Measurements from ENCODE around the gene IP6K3.

Gene IP6K3

DNA sequence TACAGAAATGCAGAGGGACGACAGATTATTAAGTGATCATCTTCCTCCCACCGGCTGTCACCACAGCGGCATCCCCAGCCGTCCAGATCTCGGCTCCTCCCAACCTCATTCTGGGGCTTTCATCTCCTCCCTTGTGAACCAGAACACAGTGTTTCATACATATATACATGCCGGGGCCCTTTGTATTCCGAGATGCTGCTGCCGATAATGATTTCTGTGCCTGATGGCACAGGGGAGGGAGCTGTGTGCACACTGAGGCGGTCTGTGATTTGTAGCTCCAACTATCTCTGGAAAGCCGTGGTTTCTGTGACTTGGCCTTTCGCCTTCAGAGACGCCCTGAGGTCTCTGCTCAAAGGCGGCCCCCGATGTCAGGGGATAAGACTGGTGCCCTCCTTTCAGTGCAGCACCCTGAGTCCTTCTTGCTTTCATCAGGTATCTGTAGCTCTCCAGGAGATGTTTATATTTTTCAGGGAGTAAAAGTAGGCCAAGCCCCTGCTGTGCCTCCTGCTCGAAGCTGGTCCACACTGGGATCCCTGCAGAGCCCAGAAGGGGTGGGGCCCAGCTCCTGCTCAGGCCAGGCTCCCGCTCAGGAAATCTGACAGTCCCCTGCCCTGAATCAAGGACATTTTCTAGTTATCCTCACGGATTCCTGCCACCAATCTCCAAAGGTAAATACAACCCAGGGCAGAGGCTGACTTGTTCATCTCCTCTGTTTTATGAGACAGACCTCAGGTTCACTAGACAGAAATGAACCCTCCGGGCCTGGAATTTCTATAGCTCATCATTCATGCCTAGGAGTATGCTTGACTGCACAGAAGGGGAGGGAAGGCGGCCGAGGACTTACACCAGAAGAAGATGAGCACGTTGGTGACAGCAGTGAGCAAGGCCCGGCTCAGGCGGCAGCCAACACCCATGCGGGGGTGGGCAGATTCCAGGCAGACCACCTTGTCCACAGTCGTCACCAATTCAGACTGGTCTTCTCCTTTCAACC lies 31.0 kb upstream of the IP6K3 start:
- TF ChIP-seq CTCF (IDR thresholded peaks at IDR 0.05; ENCODE audit: low read depth, low read length), result no peak
- no peak overlapping the region for H3K4me3 ChIP-seq (ENCODE audit: low read depth, low read length)

- no peak for TF ChIP-seq CTCF (IDR thresholded peaks at IDR 0.05; ENCODE audit: low read depth, low read length)
- no peak overlapping the region for H3K4me3 ChIP-seq (ENCODE audit: low read depth, low read length)
These were observed 30.1 kb upstream of the IP6K3 start for GRCh38 chr6:33776764-33777163.

DNA sequence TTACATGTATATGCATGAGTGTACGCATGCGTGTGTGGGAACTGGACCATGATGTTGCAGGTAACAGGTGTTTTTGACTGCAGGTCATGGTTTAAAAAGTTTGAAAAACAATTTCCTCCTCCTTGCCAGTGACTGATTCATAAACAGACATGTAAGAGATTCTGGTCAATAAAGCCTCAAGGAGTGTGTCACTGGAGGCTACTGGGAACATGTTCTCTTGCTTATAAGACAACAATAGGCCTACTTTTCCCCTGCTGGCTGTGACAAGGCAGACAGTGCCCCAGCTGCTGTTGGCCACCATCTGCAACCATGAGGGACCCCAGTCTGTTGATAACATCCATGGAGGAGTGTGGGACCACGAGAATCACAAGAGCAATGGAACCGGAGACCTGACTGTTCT lies 29.5 kb upstream of the IP6K3 start:
- no peak for TF ChIP-seq CTCF (IDR thresholded peaks at IDR 0.05; ENCODE audit: low read depth, low read length)
- H3K4me3 ChIP-seq (ENCODE audit: low read depth, low read length), result no peak overlapping the region

- no peak for TF ChIP-seq CTCF (IDR thresholded peaks at IDR 0.05; ENCODE audit: low read depth, low read length)
- no peak overlapping the region for H3K4me3 ChIP-seq (ENCODE audit: low read depth, low read length)
These were observed 28.1 kb upstream of the IP6K3 start for GRCh38 chr6:33774774-33775173.

GRCh38 chr6:33772902-33773472 lies 26.3 kb upstream of the IP6K3 start:
- no peak overlapping the region for H3K4me3 ChIP-seq (ENCODE audit: low read depth, low read length)
- TF ChIP-seq CTCF (IDR thresholded peaks at IDR 0.05; ENCODE audit: low read depth, low read length), result no peak

- TF ChIP-seq CTCF (IDR thresholded peaks at IDR 0.05; ENCODE audit: low read depth, low read length), result no peak
- no peak overlapping the region for H3K4me3 ChIP-seq (ENCODE audit: low read depth, low read length)
These were observed 25.6 kb upstream of the IP6K3 start for GRCh38 chr6:33772082-33772830.
